ENCODE measurements around the gene PIM1. TPM values are rescaled to one million over a fixed set of nuclear protein-coding genes. Genes with fewer than 3 reads are reported as not detected.

PIM1 gene
- total and polyA plus RNA-seq, 9 of the 15 experiments (the other 6 are each of a cell fraction or from before 2014, with no cell fraction given): 19.0 to 789 (median 212) TPM

Other genes starting within 250 kb of the PIM1 start
- 0.12 and 0.18 TPM in 2 replicates for gene PI16, start 215.4 kb upstream of the PIM1 start, total RNA-seq (2014; rRNA removed)
- gene PI16, start 215.4 kb upstream of the PIM1 start, total RNA-seq (2014; rRNA removed; fragmentation: Illumina TruSeq; extraction: Trizol): not detected in 2 replicates
- not detected in 2 replicates for gene PI16, start 215.4 kb upstream of the PIM1 start, total RNA-seq (2015; rRNA removed; fragmentation: Illumina TruSeq; extraction: Trizol)
- gene PI16, start 215.4 kb upstream of the PIM1 start, total RNA-seq (2021): 0.18 TPM in 1 of 2 replicates, not detected in the other
- gene PI16, start 215.4 kb upstream of the PIM1 start, polyA plus RNA-seq (2011; rRNA removed): 0.06 TPM in 1 of 2 replicates, not detected in the other
- gene PI16, start 215.4 kb upstream of the PIM1 start, polyA plus RNA-seq (2014; fragmentation: Illumina TruSeq; extraction: Trizol): 0.08 TPM in 1 of 2 replicates, not detected in the other
- gene PI16, start 215.4 kb upstream of the PIM1 start, polyA plus RNA-seq (2014; fragmentation: Nextera tagmentation; extraction: Ambion mirVana): not detected
- 0.54 TPM in 1 of 2 replicates, not detected in the other for gene PI16, start 215.4 kb upstream of the PIM1 start, polyA plus RNA-seq (2014; rRNA removed)
- gene MTCH1, start 184.0 kb upstream of the PIM1 start, total RNA-seq (2014; rRNA removed): 118 and 148 TPM in 2 replicates
- gene MTCH1, start 184.0 kb upstream of the PIM1 start, total RNA-seq (2014; rRNA removed; fragmentation: Illumina TruSeq; extraction: Trizol): 98.3 and 112 TPM in 2 replicates
- gene MTCH1, start 184.0 kb upstream of the PIM1 start, total RNA-seq (2015; rRNA removed; fragmentation: Illumina TruSeq; extraction: Trizol): 114 and 122 TPM in 2 replicates
- gene MTCH1, start 184.0 kb upstream of the PIM1 start, total RNA-seq (2021): 153 and 161 TPM in 2 replicates
- gene MTCH1, start 184.0 kb upstream of the PIM1 start, polyA plus RNA-seq (2011; rRNA removed): 135 and 137 TPM in 2 replicates
- gene MTCH1, start 184.0 kb upstream of the PIM1 start, polyA plus RNA-seq (2014; fragmentation: Illumina TruSeq; extraction: Trizol): 125 and 128 TPM in 2 replicates
- gene MTCH1, start 184.0 kb upstream of the PIM1 start, polyA plus RNA-seq (2014; fragmentation: Nextera tagmentation; extraction: Ambion mirVana): 10 to 100 TPM in 1 of 2 experiments, 1 to 10 TPM in 1; 7.9 to 14.1 TPM
- 102 and 116 TPM in 2 replicates for gene MTCH1, start 184.0 kb upstream of the PIM1 start, polyA plus RNA-seq (2014; rRNA removed)
- gene FGD2, start 164.5 kb upstream of the PIM1 start, total RNA-seq (2014; rRNA removed): 0.04 TPM in 1 of 2 replicates, not detected in the other
- gene FGD2, start 164.5 kb upstream of the PIM1 start, total RNA-seq (2014; rRNA removed; fragmentation: Illumina TruSeq; extraction: Trizol): not detected in 2 replicates
- 0.15 TPM in 1 of 2 replicates, not detected in the other for gene FGD2, start 164.5 kb upstream of the PIM1 start, total RNA-seq (2015; rRNA removed; fragmentation: Illumina TruSeq; extraction: Trizol)
- 0.13 TPM in 1 of 2 replicates, not detected in the other for gene FGD2, start 164.5 kb upstream of the PIM1 start, total RNA-seq (2021)
- 0.04 TPM in 1 of 2 replicates, not detected in the other for gene FGD2, start 164.5 kb upstream of the PIM1 start, polyA plus RNA-seq (2011; rRNA removed)
- not detected in 2 replicates for gene FGD2, start 164.5 kb upstream of the PIM1 start, polyA plus RNA-seq (2014; fragmentation: Illumina TruSeq; extraction: Trizol)
- gene FGD2, start 164.5 kb upstream of the PIM1 start, polyA plus RNA-seq (2014; fragmentation: Nextera tagmentation; extraction: Ambion mirVana): not detected
- 0.09 TPM in 1 of 2 replicates, not detected in the other for gene FGD2, start 164.5 kb upstream of the PIM1 start, polyA plus RNA-seq (2014; rRNA removed)
- 10.9 and 13.0 TPM in 2 replicates for gene TBC1D22B, start 87.6 kb downstream of the PIM1 start, total RNA-seq (2014; rRNA removed)
- gene TBC1D22B, start 87.6 kb downstream of the PIM1 start, total RNA-seq (2014; rRNA removed; fragmentation: Illumina TruSeq; extraction: Trizol): 13.5 and 13.9 TPM in 2 replicates
- 12.3 and 13.1 TPM in 2 replicates for gene TBC1D22B, start 87.6 kb downstream of the PIM1 start, total RNA-seq (2015; rRNA removed; fragmentation: Illumina TruSeq; extraction: Trizol)
- 16.1 and 17.2 TPM in 2 replicates for gene TBC1D22B, start 87.6 kb downstream of the PIM1 start, total RNA-seq (2021)
- 14.0 and 15.3 TPM in 2 replicates for gene TBC1D22B, start 87.6 kb downstream of the PIM1 start, polyA plus RNA-seq (2011; rRNA removed)
- gene TBC1D22B, start 87.6 kb downstream of the PIM1 start, polyA plus RNA-seq (2014; fragmentation: Illumina TruSeq; extraction: Trizol): 21.7 and 24.2 TPM in 2 replicates
- gene TBC1D22B, start 87.6 kb downstream of the PIM1 start, polyA plus RNA-seq (2014; fragmentation: Nextera tagmentation; extraction: Ambion mirVana): 1 to 10 TPM; 4.8 to 6.4 TPM
- gene TBC1D22B, start 87.6 kb downstream of the PIM1 start, polyA plus RNA-seq (2014; rRNA removed): 14.0 and 14.5 TPM in 2 replicates
- 1.3 and 1.5 TPM in 2 replicates for gene TMEM217, start 88.0 kb downstream of the PIM1 start, total RNA-seq (2014; rRNA removed)
- gene TMEM217, start 88.0 kb downstream of the PIM1 start, total RNA-seq (2014; rRNA removed; fragmentation: Illumina TruSeq; extraction: Trizol): 1.6 and 2.4 TPM in 2 replicates
- 3.3 and 4.0 TPM in 2 replicates for gene TMEM217, start 88.0 kb downstream of the PIM1 start, total RNA-seq (2015; rRNA removed; fragmentation: Illumina TruSeq; extraction: Trizol)
- 1.9 and 2.0 TPM in 2 replicates for gene TMEM217, start 88.0 kb downstream of the PIM1 start, total RNA-seq (2021)
- gene TMEM217, start 88.0 kb downstream of the PIM1 start, polyA plus RNA-seq (2011; rRNA removed): 5.0 and 8.0 TPM in 2 replicates
- gene TMEM217, start 88.0 kb downstream of the PIM1 start, polyA plus RNA-seq (2014; fragmentation: Illumina TruSeq; extraction: Trizol): 1.9 and 2.3 TPM in 2 replicates
- gene TMEM217, start 88.0 kb downstream of the PIM1 start, polyA plus RNA-seq (2014; fragmentation: Nextera tagmentation; extraction: Ambion mirVana): 1 to 10 TPM; 1.8 to 1.9 TPM
- gene TMEM217, start 88.0 kb downstream of the PIM1 start, polyA plus RNA-seq (2014; rRNA removed): 2.8 and 3.5 TPM in 2 replicates
- 37.3 and 37.5 TPM in 2 replicates for gene RNF8, start 183.8 kb downstream of the PIM1 start, total RNA-seq (2014; rRNA removed)
- gene RNF8, start 183.8 kb downstream of the PIM1 start, total RNA-seq (2014; rRNA removed; fragmentation: Illumina TruSeq; extraction: Trizol): 42.8 and 50.8 TPM in 2 replicates
- 38.6 and 45.5 TPM in 2 replicates for gene RNF8, start 183.8 kb downstream of the PIM1 start, total RNA-seq (2015; rRNA removed; fragmentation: Illumina TruSeq; extraction: Trizol)
- 28.5 and 30.0 TPM in 2 replicates for gene RNF8, start 183.8 kb downstream of the PIM1 start, total RNA-seq (2021)
- 28.5 and 35.1 TPM in 2 replicates for gene RNF8, start 183.8 kb downstream of the PIM1 start, polyA plus RNA-seq (2011; rRNA removed)
- 42.1 and 47.0 TPM in 2 replicates for gene RNF8, start 183.8 kb downstream of the PIM1 start, polyA plus RNA-seq (2014; fragmentation: Illumina TruSeq; extraction: Trizol)
- gene RNF8, start 183.8 kb downstream of the PIM1 start, polyA plus RNA-seq (2014; fragmentation: Nextera tagmentation; extraction: Ambion mirVana): 10 to 100 TPM; 10.6 to 13.0 TPM
- gene RNF8, start 183.8 kb downstream of the PIM1 start, polyA plus RNA-seq (2014; rRNA removed): 36.6 and 40.6 TPM in 2 replicates